Stimulated activated effector memory CD8-positive, alpha-beta T cell treated with anti-CD3 and anti-CD28 coated beads, Interleukin-12 subunit alpha, Interleukin-12 subunit beta, amount 100 ng/mL, for 72 hours (primary cell): ENCODE measurements around the gene THRA.
A peak's percentile ranks its signal among the peaks of the same experiment; 100 is the strongest.

Experiments used
- ATAC-seq: fragments of 150-1000 bp; cut with Tn5 transposase; 2 replicates; pipeline ENCODE4 v1.10.0; 2021
- DNase-seq, 2 donors: peaks; one replicate each; pipeline ENCODE4 v3.0.0; 2021 to 2022; ENCODE audit warnings: low spot score in 2 of 2
- H3K27ac Mint-ChIP-seq: one replicate; pipeline ENCODE4 v1.8.0; 2022; ENCODE audit warnings: mild to moderate bottlenecking, mixed read lengths
- H3K36me3 Mint-ChIP-seq: one replicate; pipeline ENCODE4 v1.8.0; 2022; ENCODE audit warnings: mild to moderate bottlenecking, mixed read lengths
- H3K4me1 Mint-ChIP-seq: one replicate; pipeline ENCODE4 v1.8.0; 2022; ENCODE audit warnings: mixed read lengths
- H3K4me3 Mint-ChIP-seq: one replicate; pipeline ENCODE4 v1.8.0; 2022; ENCODE audit warnings: mild to moderate bottlenecking, mixed read lengths
- H3K9me3 Mint-ChIP-seq: one replicate; pipeline ENCODE4 v1.8.0; 2022; ENCODE audit warnings: mixed read lengths

Gene THRA

DNA sequence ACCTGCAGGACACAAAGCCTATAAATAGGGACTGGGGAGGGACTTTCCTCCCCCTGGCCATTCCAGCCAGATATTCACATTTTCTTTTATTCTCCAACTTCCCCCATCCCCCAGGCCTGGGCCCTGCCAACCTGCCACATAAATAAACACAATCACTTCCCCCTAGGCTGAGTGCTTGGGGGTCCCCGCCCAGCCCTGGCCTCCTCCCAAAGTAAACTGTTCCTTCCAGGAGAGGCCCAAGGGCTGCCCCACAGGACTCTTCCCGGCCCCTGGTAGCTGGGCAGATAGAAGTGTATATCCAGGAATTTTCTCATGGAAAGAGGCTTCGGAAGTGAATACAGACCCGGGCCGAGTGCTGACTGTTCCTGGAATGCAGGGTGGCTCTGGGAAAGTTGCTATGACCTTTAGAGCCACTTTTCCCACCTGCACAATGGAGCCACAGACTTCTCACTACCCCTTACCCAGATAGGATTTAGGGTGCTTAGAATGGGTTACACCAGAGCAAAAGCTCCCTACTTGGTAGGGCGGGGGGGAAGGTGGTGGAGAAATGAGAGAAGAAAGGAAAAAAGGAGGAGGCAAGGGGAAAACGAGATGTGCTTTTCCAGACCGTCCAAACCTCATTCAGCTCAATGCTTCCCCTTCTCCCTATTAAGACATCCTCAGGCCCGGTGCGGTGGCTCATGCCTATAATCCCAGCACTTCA is 39.0 kb upstream of the THRA start:
- H3K27ac Mint-ChIP-seq: peak overlapping the region; percentile 17
- no peak for DNase-seq
- ATAC-seq: no peak
- H3K4me1 Mint-ChIP-seq: peaks cover 29% of the 10 kb centered on the region
- H3K36me3 Mint-ChIP-seq: peaks cover 66% of the 10 kb centered on the region
- H3K9me3 Mint-ChIP-seq: no peaks in the 10 kb centered on the region
- H3K4me3 Mint-ChIP-seq: no peak overlapping the region

DNA sequence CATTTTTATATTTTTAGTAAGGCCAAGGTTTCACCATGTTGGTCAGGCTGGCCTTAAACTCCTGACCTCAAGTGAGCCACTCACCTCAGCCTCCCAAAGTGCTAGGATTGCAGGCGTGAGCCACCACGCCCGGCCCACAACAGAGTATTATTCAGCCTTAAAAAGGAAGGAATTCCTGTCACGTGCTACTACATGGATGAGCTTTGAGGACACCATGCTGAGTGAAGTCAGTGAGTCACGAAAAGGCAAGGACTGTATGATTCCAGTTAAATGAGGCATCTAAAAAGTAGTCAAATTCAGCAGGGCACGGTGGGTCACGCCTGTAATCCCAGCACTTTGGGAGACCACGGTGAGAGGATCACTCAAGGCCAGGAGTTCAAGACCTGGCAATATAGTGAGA is 37.9 kb upstream of the THRA start:
- no peak for ATAC-seq
- no peak for DNase-seq
- Mint-ChIP-seq H3K27ac (no peak overlapping the region), H3K4me3 (no peak overlapping the region), H3K4me1 (peaks cover 23% of the 10 kb centered on the region), H3K36me3 (peaks cover 70% of the 10 kb centered on the region), H3K9me3 (no peaks in the 10 kb centered on the region)

DNA sequence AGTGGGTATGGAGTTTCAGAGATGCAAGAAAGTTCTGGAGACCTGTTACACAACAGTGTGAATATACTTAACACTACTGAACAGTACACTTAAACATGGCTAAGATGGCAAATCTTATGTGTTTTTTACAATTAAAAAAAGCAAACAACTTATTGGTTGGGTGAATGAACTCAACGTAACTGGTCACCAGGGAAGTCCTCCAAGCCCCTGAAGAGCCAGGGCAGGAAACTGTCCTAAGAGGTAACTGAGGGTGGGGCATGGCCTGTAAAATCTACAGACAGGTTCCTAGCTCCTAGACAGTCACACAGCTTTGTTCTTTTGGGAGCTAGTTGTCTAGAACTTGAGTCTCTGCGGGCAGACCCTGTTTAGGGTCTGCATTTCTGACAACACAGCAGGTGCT is 37.2 kb upstream of the THRA start:
- DNase-seq (no peak), ATAC-seq (no peak)
- Mint-ChIP-seq H3K9me3 (no peaks in the 10 kb centered on the region), H3K4me3 (no peak overlapping the region), H3K27ac (no peak overlapping the region), H3K4me1 (peaks cover 23% of the 10 kb centered on the region), H3K36me3 (peaks cover 76% of the 10 kb centered on the region)

DNA sequence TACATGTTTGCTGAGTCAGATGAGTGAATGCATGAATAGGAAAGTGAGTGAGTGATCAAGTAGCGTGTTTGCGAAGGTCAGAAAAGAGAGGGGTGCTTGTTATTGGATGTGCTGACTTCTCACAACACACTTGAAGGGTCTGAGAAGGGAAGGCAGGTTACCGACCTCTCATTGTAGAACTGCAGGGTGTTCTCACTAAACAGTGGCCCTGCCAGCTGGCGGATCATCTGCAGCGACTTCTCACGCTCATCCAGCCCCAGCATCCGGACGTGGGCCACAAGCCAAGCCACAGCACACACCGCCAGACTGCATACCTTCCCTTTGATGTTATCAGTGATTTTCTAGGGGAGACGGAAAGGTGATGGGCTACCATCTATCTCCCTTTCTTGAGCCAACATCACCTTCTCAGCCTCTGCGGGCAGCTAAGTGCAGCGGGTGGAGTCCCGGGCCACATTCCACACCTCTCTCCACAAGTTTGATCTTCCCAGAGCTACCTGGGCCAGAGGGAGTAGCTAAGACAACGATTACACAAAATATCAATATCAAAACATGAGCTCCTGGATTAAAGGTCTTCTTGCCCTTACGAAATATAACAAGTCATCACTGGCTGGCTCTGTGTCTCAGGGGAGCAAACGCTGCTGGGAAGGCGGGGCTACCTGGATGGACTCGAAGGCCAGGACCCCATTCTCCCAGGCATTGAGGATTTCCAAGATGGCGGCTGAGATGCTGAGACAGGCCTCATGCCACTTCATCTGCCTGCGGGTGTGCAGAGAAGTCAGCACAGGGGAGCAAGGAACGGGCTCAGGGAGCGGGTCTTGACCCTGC is 36.6 kb upstream of the THRA start:
- Mint-ChIP-seq H3K36me3 (peaks cover 78% of the 10 kb centered on the region), H3K27ac (no peak overlapping the region), H3K4me3 (no peak overlapping the region), H3K4me1 (peaks cover 23% of the 10 kb centered on the region), H3K9me3 (no peaks in the 10 kb centered on the region)
- ATAC-seq (no peak), DNase-seq (no peak)

DNA sequence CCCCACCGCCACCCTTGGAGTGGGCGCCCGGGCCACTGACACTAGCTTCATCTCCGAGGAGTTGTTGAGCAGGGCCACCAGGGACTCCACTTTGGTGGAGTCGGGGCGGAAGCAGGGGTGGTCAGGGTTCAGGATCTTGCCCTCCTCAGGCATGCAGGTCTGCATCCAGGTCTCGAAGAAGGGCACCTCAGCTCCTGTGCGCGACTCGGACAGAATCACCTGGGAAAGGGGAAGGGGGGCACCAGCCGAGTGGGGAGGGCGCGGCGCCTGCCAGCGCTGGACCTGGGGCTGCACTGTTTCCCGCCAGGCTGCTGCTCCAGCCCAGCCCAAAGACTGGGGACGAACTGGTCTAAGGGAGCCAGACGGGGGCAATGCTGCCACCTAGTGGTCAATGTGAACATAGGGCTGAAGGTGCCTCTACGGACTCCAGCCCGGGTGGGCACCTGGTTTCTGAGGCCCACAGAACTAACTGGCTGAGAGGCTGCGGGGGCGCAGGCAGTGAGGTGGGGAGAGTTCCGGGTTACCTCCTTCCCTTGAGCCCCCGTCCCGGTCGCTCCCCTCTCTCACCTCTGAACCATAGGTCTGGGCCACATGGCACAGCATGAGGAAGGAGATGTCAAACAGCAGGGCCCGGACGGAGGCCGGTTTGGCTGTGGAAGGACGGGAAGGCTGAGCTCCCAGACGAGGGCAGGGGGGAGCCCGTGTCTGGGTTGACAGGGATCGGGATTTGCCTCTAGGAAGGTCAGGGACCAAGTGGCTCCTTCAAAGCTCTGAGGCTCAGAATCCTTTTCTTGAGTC is 35.8 kb upstream of the THRA start:
- Mint-ChIP-seq H3K9me3 (no peaks in the 10 kb centered on the region), H3K4me1 (peaks cover 23% of the 10 kb centered on the region), H3K4me3 (no peak overlapping the region), H3K36me3 (peaks cover 75% of the 10 kb centered on the region), H3K27ac (no peak overlapping the region)
- ATAC-seq: peak; percentile 90
- DNase-seq: peak; percentile 66 to 86

DNA sequence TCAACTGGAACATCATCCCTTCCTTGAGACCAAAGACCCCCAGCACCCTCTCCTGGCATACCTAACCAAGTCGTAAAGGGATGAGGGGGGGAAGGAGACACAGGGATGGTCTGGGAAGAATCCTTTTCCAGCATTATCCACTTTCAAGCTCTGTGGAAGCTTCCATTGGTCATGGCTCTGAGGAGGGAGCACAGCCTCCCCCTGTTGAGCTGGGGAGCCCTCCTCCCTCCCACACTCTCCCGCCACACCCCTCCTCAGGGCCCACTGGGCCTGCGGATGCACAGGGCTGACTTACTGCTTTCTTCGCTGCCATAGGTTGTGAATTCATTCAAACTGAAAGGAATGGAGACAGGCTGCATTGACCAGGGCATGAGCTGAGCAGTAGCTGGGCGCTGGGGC is 35.2 kb upstream of the THRA start:
- DNase-seq (no peak), ATAC-seq (no peak)
- no peaks in the 10 kb centered on the region for H3K9me3 Mint-ChIP-seq
- no peak overlapping the region for H3K27ac Mint-ChIP-seq
- peaks cover 23% of the 10 kb centered on the region for H3K4me1 Mint-ChIP-seq
- H3K36me3 Mint-ChIP-seq: peaks cover 80% of the 10 kb centered on the region
- no peak overlapping the region for H3K4me3 Mint-ChIP-seq

DNA sequence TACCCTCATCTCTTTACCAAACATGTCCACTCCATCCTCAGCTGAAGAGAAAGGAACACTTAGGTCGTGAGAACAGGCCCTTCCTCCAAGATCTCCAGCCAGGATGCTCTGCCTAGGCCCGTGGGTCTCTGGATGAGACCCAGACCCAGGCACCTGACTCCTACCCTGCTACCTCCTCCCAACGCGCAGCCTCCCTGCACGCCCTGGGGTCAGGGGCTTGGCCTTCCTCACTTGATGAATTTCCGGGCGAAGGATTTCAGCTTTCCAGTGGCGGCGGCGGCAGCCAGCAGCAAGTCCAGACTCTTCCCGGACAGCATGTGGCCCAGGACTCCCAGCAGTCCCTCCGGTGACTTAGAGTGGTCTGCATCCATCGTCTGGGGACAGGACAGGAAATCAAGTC is 34.2 kb upstream of the THRA start:
- Mint-ChIP-seq H3K4me3 (no peak overlapping the region), H3K27ac (peak overlapping the region; percentile 30), H3K4me1 (peaks cover 23% of the 10 kb centered on the region), H3K9me3 (no peaks in the 10 kb centered on the region), H3K36me3 (peaks cover 86% of the 10 kb centered on the region)
- no peak for ATAC-seq
- no peak for DNase-seq

DNA sequence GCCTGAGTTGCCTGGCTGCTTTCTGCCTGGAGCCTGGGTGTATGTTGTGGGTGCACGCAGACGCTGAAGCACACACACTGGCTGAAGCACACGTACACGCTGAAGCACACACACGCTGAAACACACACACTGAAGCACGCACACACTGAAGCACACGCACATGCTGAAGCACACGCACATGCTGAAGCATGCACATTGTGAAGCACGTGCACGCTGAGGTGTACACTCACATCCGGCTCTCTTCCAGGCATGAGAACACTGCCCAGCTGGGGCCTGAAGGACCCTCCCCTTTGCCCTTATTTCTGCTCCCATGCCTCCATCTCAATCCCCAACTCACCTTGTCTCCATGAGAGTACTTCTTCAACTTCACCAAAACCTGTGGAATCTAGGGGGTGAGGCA is 31.1 kb upstream of the THRA start:
- Mint-ChIP-seq H3K27ac (no peak overlapping the region), H3K4me1 (peaks cover 7% of the 10 kb centered on the region), H3K36me3 (peaks cover 81% of the 10 kb centered on the region)

DNA sequence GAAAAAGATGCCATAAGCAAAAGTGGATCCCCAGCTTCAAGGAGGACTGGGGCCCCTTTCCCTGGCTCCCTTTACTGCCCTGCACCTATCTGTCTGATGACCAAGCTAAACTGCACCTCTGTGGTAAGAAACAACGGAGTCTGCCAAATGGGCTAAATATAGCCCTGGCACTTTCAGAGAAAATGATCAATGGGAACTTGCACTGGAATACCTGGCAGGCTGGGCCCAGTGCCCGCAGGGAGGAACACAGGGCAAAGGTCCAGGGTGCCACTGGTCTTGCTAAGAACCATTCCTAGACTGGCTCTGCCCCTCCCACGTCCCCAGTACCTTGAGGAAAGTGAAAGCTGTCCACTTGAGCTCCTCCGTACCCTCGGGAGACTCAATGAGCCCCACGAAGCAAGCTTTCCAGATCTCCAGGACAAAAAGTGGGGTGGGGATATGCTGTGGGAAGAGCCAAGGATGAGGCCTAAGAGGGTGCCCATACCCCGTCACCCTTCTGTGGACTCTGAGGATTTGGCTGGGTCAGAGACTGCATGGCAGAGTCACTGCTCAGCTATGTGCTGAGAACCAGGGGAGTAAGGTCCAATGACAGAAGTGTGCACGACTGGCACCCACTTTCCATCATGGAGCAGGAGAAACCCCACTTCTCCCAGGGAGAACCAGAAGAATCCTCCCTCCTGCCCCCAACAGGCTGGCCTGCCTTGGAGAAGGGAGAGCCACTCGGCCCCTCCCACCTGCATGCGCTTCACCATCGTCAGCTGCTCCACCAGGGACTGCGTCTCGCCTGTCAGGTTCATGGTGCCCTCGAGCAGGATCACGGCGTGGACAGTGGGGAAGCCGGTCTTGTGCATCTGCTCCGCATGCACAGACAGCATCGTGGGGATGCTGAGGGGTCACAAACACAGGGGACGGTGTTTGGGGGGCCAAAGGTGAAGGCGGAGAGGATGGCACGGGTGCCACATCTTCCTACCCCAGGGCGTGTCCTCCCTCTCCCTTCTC is 30.1 kb upstream of the THRA start:
- no peak overlapping the region for H3K4me3 Mint-ChIP-seq
- H3K27ac Mint-ChIP-seq: peak overlapping the region; percentile 20

More for the DNA sequence above, 31.1 kb upstream of the THRA start:
- Mint-ChIP-seq H3K9me3 (no peaks in the 10 kb centered on the region), H3K4me3 (no peak overlapping the region)
- DNase-seq (no peak), ATAC-seq (no peak)

DNA sequence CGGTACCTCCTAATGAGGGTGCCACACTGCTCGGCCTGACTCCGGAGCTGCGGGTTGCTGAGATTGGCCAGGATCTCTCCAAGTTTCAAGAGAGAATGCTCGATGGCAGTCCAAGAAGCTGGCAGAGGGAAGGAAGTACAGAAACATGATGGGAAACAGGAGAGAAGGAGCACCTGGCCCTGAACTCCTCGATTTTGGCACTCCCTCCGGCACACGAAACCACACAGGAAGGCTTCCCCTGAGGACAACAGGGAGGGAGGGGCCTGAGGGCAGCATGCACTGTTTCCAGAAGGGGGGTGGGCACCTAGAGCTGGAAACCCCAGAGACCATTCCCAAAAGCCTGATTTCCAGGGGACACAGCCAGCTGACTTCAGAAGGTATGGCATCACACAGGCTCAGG is 29.4 kb upstream of the THRA start:
- Mint-ChIP-seq H3K36me3 (peaks cover 67% of the 10 kb centered on the region), H3K4me3 (no peak overlapping the region), H3K9me3 (no peaks in the 10 kb centered on the region), H3K27ac (no peak overlapping the region), H3K4me1 (no peaks in the 10 kb centered on the region)
- ATAC-seq (no peak), DNase-seq (no peak)

More for the DNA sequence above, 30.1 kb upstream of the THRA start:
- Mint-ChIP-seq H3K36me3 (peaks cover 73% of the 10 kb centered on the region), H3K4me1 (no peaks in the 10 kb centered on the region), H3K9me3 (no peaks in the 10 kb centered on the region)
- ATAC-seq (no peak), DNase-seq (no peak)

DNA sequence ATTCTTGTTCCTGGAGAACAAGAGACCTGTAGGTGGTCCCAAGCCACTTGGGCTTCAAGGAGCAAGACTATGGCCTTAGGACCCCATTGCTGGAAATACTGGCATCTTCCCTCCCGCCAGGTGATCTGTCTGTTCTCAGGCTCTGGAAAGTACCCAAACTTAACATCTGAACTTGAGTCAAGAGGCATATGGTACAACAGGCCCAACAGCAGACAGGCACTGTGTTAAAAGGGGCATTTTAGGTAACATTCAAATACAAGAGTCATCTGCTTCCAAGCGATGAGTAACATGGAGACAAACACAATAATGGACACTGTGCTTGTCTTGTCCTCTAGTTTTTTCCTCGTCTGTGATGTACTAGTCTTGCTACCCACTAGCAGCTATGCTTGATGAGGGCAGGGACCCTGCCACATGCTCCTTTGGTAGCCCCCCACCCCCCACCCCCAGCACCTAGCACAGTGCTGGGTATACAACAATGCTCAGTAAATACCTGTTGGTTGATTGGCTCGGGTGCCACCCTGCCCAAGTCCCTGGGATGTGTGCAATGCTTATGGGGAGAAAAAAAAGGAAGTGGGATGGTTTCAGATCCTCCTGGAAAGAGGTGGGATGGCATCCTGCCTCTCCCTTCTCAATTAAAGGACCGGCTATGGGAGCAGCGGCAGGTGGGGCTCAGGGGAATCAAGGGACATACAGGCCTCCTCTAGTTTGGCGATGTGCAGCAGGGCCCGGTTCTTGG is 28.2 kb upstream of the THRA start:
- Mint-ChIP-seq H3K4me3 (no peak overlapping the region), H3K27ac (no peak overlapping the region), H3K36me3 (peaks cover 57% of the 10 kb centered on the region), H3K4me1 (no peaks in the 10 kb centered on the region), H3K9me3 (no peaks in the 10 kb centered on the region)
- no peak for ATAC-seq
- no peak for DNase-seq

DNA sequence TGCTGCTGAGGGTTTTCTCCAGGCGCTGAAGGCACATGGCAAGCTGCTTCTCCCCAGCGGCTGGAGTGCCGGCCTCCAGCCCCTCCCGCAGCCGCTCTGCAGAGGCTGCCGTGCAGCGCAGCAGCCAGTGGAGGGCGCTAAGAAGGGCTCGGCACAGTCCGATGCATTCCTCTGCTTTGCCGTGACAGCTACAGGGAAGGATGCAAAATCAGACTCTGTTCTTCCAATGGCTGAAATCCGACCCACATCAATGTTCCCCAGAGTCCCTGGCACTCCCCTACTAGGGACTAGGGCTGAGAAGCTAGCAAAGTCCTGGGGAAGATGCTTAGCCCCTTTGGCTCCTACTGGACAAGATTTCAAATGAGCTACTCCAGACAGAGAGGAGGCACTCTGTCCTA is 27.6 kb upstream of the THRA start:
- Mint-ChIP-seq H3K4me1 (no peaks in the 10 kb centered on the region), H3K4me3 (no peak overlapping the region), H3K27ac (no peak overlapping the region), H3K9me3 (no peaks in the 10 kb centered on the region), H3K36me3 (peaks cover 54% of the 10 kb centered on the region)
- ATAC-seq: no peak
- no peak for DNase-seq

DNA sequence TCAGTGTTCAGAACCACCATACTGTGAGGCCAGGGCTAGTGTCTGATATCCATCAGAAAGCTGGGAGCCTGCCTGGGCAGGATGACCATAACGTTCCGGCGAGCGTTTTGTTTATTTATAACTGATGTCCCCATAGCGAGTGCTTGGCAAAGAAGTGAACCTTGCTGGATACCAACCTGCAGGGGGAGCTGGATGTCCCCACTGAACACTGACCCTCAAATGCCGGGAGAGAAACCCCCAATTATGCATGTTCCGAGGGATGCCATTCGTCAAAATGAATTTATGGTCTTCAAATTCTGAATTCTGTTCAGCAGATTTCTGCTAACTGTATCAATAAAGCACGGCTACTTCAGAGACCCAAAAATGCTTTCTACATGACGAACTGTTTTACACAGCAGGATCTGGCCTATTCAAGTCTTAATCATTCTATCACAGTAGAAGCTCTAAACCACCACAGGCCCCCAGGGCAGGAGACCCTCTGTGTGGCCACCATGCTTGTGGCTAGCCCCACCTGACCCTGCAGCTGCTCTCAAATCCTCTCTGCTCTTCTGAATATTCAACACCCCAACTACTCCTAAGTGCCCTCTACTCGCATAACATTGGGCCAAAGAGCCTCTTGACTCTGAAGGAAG is 23.8 kb upstream of the THRA start:
- Mint-ChIP-seq H3K9me3 (no peaks in the 10 kb centered on the region), H3K27ac (no peak overlapping the region), H3K4me1 (no peaks in the 10 kb centered on the region), H3K4me3 (no peak overlapping the region), H3K36me3 (peaks cover 45% of the 10 kb centered on the region)
- no peak for ATAC-seq
- no peak for DNase-seq

DNA sequence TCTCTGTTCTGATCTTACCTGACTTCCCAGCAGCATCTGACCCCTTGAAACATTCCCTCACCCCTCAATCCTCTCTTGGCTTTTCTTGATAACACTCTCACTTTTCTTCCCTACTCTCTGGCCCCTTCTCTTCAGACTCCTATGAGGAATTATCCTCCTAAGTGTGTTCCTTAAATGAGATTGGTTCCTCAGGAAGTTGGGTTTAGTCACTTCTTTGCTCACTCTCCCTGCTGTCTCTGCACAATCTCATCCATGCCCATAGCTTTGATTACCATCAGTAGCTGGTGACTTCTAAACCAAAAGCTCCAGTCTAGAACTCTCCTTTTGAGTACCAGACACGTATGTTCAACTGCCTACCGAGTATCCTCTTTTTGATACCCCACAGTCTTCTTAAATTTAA is 21.6 kb upstream of the THRA start:
- Mint-ChIP-seq H3K36me3 (peaks cover 47% of the 10 kb centered on the region), H3K4me3 (no peak overlapping the region), H3K9me3 (no peaks in the 10 kb centered on the region), H3K4me1 (no peaks in the 10 kb centered on the region), H3K27ac (peak overlapping the region; percentile 8)
- ATAC-seq (no peak), DNase-seq (no peak)
